GM18909 (cell line): Measurements from ENCODE around the gene NIPAL1.
A peak's percentile ranks its signal among the peaks of the same experiment; 100 is the strongest.

Experiments
- ATAC-seq: cut with Tn5 transposase; IDR thresholded peaks from one replicate; pipeline ENCODE4 v1.9.1; 2021; ENCODE audit warnings: mild to moderate bottlenecking; ENCODE audit not compliant: unreplicated experiment, poor library complexity

NIPAL1 gene

DNA sequence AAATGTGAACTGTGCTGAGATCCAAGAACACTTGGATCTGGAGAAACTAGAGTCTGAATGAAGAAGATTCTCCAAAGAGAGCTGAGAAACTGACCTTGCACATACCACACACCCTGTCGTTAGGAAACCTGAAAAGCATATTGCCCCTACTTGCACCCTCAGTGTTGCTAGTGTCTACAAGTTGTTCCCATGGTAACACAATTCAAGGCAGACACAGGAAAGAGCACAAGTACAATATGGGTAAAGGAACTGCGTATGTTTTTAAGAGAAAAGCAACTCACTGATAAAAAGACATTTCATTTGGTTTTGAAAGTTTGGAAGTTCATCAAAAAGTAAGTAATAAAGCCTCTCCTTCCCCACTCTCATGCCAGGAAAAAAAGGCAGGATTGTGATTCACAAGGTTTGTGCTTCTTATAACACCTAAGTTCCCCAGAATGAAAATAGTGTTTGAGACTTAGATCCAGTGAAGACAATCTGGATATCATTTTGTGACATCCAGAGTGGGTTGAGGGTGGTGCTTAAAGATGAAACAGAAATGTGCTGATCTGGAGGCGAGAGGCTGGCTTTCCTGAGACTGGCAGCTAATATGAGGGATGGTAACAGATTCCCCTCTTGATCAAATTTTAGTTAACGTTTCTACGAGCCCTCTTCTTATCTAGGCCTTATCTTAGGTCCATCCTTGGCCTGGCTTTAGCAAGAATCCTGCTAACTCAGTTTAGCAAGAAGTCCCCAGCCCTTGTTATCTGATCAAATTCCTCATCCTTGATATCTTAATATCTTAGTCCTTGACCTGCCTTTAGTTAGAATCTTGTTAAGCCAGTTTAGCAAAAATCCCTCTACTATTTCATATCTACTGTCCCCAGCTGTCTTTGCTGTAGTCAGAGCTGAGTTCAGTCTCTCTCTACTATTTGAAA lies 42.3 kb downstream of the NIPAL1 start:
- no peak for ATAC-seq

- peak; percentile 54 for ATAC-seq
These were observed 47.8 kb downstream of the NIPAL1 start for GRCh38 chr4:48064349-48064748.

DNA sequence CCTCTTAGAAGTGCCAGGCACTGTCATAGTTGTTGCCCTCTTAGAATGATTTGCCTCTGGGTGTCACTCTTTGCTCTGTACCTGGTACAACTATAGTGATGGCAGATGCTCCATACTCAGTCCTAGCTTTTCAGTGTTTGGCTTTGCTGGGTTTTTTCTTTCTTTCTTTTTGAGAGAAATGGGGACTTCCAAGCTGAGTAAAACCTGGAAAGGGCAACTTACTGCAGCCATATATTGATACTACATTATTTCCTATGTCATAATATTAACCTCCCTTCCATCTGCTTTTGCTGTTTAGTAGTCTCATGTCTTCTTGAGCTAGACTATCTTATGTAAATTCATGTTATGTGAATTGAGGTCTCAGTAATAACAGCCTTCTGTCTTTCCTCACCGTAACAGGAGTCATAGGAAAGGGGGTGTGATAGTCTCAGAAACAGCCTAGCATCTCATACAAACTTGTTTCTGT lies 49.0 kb downstream of the NIPAL1 start:
- ATAC-seq: peak; percentile 77

DNA sequence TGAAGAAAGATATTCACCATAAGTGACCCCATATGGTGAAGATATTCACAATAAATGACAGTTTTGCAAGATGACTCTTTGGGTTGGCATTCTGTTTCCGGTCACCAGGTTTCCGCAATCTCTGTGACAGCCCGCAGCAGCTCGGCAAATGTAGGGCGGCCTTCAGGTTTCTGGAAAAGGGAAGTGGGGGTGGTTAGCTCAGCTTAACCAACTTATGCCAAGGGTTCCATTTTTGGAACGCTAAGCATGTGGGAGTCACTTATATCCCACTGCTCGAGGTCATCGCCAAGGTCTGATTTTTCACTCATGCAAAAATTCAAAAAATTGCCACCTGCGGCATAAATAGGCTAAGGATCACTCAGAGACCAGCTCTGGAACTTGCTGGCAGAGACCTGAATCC lies 51.0 kb downstream of the NIPAL1 start:
- no peak for ATAC-seq

DNA sequence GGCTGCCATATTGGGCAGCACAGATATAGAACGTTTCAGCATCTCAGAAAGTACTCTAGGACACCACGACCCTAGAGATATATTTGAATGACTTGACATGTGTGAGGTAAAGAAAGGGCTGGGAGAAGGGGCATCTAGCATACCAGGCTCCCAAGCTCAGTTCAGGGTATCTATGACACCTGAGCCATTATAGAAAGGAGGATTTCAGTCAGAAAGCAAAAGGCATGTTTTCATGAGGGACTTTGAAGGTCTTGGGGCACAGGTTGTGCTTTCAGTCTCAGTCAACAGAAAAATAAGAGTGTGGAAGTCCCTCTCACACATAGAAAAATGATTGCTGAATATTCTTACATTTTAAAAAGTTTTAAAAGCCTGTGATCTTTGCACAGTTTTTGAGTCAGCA lies 51.6 kb downstream of the NIPAL1 start:
- ATAC-seq: no peak

GRCh38 chr4:48069026-48069425 lies 52.5 kb downstream of the NIPAL1 start:
- no peak for ATAC-seq

GRCh38 chr4:48071191-48071590 lies 54.6 kb downstream of the NIPAL1 start:
- no peak for ATAC-seq

DNA sequence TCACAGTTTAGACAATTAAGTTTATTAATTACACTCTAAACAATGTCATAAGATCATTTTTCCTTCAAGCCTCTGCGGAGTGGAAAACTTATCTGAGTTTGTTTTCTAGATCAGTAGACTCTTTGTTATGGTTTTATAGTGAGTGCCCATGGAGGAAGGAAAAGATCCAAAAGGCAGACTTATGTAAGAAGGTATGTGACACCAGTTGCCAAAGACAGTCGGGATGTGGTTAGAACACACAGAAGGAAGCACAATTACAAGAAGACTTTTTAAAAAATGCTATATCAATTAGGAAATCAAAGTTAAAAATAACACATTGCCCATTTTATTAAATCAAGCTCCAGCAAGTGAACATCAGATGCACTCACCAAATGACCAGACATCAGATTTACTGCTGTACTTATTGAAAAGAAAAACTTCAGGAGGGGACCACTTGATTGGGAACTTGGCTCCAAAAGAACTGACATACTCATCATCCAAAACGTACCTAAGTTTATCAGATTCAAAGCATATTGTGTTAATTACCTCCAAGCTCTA lies 57.1 kb downstream of the NIPAL1 start:
- no peak for ATAC-seq

DNA sequence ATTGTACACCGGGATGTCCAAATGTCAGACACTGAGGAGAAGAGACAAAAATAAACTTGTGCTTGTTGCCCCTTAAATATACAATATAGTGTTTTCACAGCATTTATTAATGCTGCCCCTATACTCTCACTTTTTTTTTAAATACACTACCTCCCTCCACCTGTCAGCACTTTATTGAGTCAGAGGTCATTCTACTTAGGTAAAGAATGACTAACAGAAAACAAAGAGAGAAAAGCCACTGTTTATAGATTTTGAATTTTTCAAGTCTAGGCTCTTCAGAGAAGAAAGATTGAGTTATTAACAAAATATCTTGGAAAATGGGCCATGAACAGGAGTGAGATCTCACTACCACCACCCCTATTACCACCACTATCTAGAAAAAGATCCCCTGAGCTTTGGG lies 58.1 kb downstream of the NIPAL1 start:
- no peak for ATAC-seq

DNA sequence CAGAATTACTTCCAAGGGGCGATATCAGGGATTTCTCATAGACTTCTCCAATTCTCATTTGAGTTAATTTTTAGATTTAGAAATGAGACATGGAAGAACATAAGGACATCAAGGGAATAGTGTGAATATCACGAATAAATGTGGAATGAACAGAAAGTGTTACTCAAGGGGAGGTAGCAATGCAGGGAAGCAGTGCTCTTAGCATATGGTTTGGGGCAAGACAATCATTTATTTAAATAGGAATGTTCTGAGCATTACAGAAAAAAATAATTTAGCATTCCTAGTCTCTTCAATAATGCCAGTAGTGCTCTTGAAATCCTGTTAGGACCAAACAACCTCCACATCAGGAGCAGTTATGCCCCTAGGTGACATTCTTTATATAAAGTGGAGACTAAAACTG lies 61.9 kb downstream of the NIPAL1 start:
- no peak for ATAC-seq

DNA sequence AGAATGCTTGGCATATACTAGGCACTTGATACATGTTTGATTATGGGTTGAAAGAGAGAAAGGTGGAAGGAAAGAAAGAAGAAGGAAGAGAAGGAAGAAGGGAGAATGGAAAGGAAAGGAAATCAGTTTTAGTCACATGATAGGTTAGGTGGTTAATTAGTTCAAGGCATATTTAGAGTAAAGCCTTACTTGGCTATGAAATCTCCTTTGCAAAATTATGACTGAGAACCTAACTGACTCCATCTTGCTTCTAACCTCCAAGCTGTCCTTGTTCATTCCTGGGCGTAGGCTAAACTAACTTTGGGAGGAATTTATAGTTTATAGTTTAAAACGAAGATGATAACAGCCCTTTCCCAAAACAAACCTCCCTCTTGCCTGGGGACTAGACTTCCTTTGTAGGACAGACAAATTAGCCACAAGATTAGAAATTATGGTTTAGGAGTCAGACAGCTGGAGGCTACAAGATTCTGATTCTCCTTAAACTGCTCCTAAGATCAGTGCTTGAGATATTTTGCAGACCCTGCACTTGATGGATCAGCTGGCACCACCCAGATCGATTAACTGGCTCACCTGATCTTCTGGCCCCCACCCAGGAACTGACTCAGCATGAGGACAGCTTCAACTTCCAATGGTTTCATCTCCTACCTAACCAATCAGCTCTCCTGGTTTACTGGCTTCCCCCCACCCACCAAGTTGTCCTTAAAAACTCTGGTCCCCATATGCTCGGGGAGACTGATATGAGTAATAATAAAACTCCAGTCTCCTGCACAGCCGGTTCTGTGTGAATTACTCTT lies 62.5 kb downstream of the NIPAL1 start:
- ATAC-seq: no peak

- no peak for ATAC-seq
These were observed 63.4 kb downstream of the NIPAL1 start for GRCh38 chr4:48079972-48080391.

DNA sequence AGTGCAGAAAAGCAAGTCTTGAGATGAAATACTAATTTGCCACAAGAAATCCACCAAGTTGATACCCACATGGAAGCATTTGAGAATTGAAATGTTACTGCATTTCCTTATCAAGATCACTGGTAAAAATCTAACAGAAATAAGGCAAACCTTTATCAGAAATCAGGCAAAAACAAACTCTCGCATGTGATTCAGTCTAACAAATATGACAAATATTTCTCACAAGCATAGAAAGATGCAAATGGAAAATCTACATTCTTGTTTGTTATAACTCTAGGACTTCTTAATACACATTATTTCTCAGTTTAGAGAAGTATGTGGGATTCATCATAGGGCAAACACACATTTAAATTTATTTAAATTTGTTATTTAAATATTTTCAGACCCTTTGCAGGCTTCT lies 64.6 kb downstream of the NIPAL1 start:
- no peak for ATAC-seq

DNA sequence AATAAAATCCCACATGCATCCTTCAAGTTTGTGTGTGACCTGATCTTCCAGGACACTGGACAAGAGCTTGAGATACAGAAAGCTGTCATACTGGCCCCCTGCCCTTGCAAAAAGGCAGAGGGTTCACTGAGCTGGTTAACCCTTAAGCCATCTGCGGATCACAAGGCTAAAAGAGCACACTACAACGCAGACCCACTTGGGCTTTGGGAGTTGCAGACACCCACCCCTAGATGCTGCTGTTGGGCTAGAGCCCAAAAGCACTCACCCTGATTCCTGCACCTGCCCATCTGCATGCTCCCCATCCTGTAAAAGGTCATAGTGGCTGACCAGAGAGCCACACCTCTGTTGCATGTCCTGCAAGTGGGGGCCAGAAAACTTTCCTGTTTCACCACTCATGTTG lies 66.4 kb downstream of the NIPAL1 start:
- ATAC-seq: no peak

DNA sequence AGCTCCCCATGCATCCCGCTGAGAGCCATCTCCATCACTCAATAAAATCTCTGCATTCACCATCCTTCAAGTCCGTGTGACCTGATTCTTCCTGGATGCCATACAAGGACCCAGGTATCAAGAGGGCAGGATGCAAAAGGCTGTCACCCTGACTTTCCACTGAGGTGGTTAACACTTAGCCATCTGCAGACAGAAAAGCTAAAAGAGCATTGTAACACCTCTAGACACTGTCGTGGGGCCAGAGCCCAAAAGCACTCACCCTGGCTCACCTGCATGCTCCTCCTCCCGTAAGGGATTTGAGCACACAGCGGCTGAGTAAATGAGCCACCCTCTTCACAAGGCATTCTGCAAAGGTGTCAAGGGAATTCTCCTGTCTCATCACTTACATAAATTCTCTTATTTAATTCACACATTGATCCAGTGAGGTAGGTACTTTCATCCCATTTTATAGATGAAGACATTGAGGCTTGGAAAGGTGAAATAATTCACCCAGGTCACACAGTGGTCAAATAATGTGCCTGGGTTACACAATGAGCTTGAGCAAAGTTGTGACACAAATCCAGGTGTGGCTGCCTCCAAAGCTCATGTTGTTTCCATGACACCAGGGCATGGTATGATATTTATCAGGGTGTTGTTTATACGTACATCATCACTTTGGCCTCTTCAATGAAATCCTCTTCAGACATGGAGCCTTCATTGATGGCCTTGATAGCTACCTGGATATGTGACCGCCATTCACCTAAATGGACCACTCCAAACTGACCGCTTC lies 69.4 kb downstream of the NIPAL1 start:
- ATAC-seq: no peak
